Measurements from ENCODE around the gene UQCC5. TPM values are rescaled to one million over a fixed set of nuclear protein-coding genes. Genes with fewer than 3 reads are reported as not detected.
"Not testable (repeated sequence)": the region's sequence is repeated elsewhere in the genome, so short reads cannot be mapped to it uniquely, and the experiment has no call there.

The UQCC5 gene
- total RNA-seq, 1 donor from 2014 or later: 23.2 TPM

GRCh38 chr3:52521881-52522650, 14.3 kb upstream of the UQCC5 start:
- no peak for DNase-seq (ENCODE audit: low spot score)

GRCh38 chr3:52522651-52523251, 13.7 kb upstream of the UQCC5 start:
- no peak for DNase-seq (ENCODE audit: low spot score)

- DNase-seq (ENCODE audit: low spot score): no peak
Observed at GRCh38 chr3:52523386-52524257, 12.8 kb upstream of the UQCC5 start.

- DNase-seq (ENCODE audit: low spot score): no peak
Observed at GRCh38 chr3:52524258-52524751, 12.1 kb upstream of the UQCC5 start.

GRCh38 chr3:52524752-52525679, 11.4 kb upstream of the UQCC5 start:
- no peak for DNase-seq (ENCODE audit: low spot score)

GRCh38 chr3:52525680-52526561, 10.5 kb upstream of the UQCC5 start:
- no peak for DNase-seq (ENCODE audit: low spot score)

- DNase-seq (ENCODE audit: low spot score): not testable (repeated sequence)
Observed at GRCh38 chr3:52526671-52527038, 9.8 kb upstream of the UQCC5 start.

- peak; percentile 85 for DNase-seq (ENCODE audit: low spot score)
Observed at GRCh38 chr3:52527039-52527731, 9.2 kb upstream of the UQCC5 start.

- DNase-seq (ENCODE audit: low spot score): peak; percentile 82
Observed at GRCh38 chr3:52527732-52528585, 8.4 kb upstream of the UQCC5 start.

- DNase-seq (ENCODE audit: low spot score): peak; percentile 81
Observed at GRCh38 chr3:52528586-52529375, 7.6 kb upstream of the UQCC5 start.

GRCh38 chr3:52529376-52530333, 6.8 kb upstream of the UQCC5 start:
- peak; percentile 86 for DNase-seq (ENCODE audit: low spot score)

GRCh38 chr3:52530918-52531826, 5.2 kb upstream of the UQCC5 start:
- DNase-seq (ENCODE audit: low spot score): peak; percentile 84

GRCh38 chr3:52531860-52532516, 4.4 kb upstream of the UQCC5 start:
- DNase-seq (ENCODE audit: low spot score): peak; percentile 83

- DNase-seq (ENCODE audit: low spot score): no peak
Observed at GRCh38 chr3:52532517-52532837, 3.9 kb upstream of the UQCC5 start.

Measured in mesenteric fat pad (tissue), 1 donor.